Vagina (tissue), 2 donors: ENCODE measurements around the gene CFAP100. TPM values are rescaled to one million over a fixed set of nuclear protein-coding genes. Genes with fewer than 3 reads are reported as not detected.

Source experiments
- DNase-seq, 2 donors: peaks; one replicate each; pipeline ENCODE4 v3.0.0-alpha.2; 2017; ENCODE audit errors: extremely low spot score in 2 of 2
- H3K27ac ChIP-seq: fragments of 200-600 bp; sonication (generic); one replicate; pipeline ENCODE4 v1.5.1; 2019
- H3K27me3 ChIP-seq: fragments of 200-600 bp; sonication (generic); one replicate; pipeline ENCODE4 v1.5.1; 2019
- H3K36me3 ChIP-seq, 2 donors: fragments of 200-600 bp; sonication (generic); one replicate each; pipeline ENCODE4 v1.5.1; 2017 to 2019
- H3K4me1 ChIP-seq: fragments of 200-600 bp; sonication (generic); one replicate; pipeline ENCODE4 v1.5.1; 2019
- H3K4me3 ChIP-seq, 2 donors: fragments of 200-600 bp; sonication (generic); 1 replicate in 1 of 2; 2 replicates in 1 of 2; pipeline ENCODE4 v1.5.1; 2016 to 2019
- H3K9me3 ChIP-seq: fragments of 200-600 bp; sonication (generic); one replicate; pipeline ENCODE4 v1.5.1; 2019
- POLR2A ChIP-seq, 2 donors: fragments of 450-650 bp; IDR thresholded peaks; one replicate each; pipeline ENCODE4 v1.6.1; 2017; ENCODE audit warnings: antibody characterized with exemption in 2 of 2, mild to moderate bottlenecking in 2 of 2, moderate library complexity in 2 of 2
- POLR2AphosphoS5 ChIP-seq, 2 donors: sonication (generic); formaldehyde crosslinking; IDR thresholded peaks; one replicate each; pipeline ENCODE4 v1.9.0; 2017; ENCODE audit warnings: antibody characterized with exemption in 2 of 2, mild to moderate bottlenecking in 2 of 2, low read depth in 1 of 2; ENCODE audit not compliant: insufficient read depth in 1 of 2
- intact Hi-C: fragments of 100-400 bp; cut with DNase I; formaldehyde crosslinking; loops from one replicate; pipeline ENCODE4 v1.15.1; 2023
- total RNA-seq: library from RNA; depleted of rRNA; stranded (reverse); fragments of >200 nt; gene quantifications from one replicate; pipeline ENCODE4 v1.2.3, GENCODE V29; 2016
- TF ChIP-seq, protein P1 (sequence below), 3 experiments: fragments of 450-650 bp in 2 of 3; fragments of 200-600 bp in 1 of 3; sonication (generic) in 1 of 3; IDR thresholded peaks; one replicate each; pipeline ENCODE4 v1.5.1; 2017 to 2019; ENCODE audit warnings: antibody characterized with exemption in 3 of 3, mild to moderate bottlenecking in 2 of 3, moderate library complexity in 2 of 3

The CFAP100 gene
- total RNA-seq, 1 donor from 2014 or later = not detected

DNA sequence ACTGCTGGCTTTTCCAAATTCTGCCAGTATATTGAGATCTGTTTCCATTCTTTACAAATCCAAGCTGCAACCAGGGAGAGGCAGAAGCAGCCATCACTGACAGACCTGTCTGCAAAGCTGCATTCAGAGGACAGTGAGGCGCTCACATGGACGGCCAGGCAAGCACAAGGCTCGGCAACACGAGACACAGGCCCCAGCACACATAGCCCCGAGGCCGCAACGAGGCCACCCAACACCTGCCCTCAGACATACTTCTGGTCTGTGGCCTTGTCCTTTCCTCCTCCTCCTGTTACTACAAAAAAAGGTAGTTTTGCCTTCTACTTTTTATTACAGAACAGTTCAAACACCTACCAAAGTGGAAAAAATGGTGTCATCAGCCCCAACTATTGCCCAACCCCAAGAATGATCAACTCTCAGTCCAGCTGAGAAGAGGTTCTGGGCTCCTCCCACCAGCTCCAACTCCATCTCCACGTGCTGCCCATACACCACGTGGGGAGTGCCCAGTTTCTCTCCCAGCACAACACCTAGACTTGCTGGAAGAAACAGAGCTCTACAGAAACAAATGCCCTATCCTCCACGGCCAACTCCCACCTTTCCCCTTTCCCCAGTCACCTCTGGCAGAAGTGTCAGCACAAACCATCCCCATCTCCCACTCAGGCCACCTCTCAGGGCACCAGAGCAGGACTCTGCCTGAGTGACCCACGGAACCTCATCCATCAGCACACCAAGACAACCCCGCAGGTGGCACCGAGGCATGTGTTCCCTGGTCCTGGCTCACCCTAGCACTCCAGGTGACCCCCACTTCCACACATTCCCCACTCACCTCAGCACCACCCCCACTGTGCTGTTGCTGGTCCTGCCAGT, 73.6 kb downstream of the CFAP100 start:
- Histone ChIP-seq H3K4me1 (peaks cover 32% of the 10 kb centered on the region), H3K27me3 (no peaks in the 10 kb centered on the region), H3K27ac (no peak overlapping the region), H3K36me3 (peaks cover 5 to 78% of the 10 kb centered on the region in 2 donors), H3K9me3 (no peaks in the 10 kb centered on the region), H3K4me3 (no peak overlapping the region)
- no peak for TF ChIP-seq POLR2A (IDR thresholded peaks at IDR 0.05)
- TF ChIP-seq, protein P1, sequence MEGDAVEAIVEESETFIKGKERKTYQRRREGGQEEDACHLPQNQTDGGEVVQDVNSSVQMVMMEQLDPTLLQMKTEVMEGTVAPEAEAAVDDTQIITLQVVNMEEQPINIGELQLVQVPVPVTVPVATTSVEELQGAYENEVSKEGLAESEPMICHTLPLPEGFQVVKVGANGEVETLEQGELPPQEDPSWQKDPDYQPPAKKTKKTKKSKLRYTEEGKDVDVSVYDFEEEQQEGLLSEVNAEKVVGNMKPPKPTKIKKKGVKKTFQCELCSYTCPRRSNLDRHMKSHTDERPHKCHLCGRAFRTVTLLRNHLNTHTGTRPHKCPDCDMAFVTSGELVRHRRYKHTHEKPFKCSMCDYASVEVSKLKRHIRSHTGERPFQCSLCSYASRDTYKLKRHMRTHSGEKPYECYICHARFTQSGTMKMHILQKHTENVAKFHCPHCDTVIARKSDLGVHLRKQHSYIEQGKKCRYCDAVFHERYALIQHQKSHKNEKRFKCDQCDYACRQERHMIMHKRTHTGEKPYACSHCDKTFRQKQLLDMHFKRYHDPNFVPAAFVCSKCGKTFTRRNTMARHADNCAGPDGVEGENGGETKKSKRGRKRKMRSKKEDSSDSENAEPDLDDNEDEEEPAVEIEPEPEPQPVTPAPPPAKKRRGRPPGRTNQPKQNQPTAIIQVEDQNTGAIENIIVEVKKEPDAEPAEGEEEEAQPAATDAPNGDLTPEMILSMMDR (IDR thresholded peaks at IDR 0.05) = no peak
- TF ChIP-seq POLR2AphosphoS5 (IDR thresholded peaks at IDR 0.05; ENCODE audit: insufficient read depth in 1 of 2, low read depth in 1 of 2) = no peak
- no peak for DNase-seq
- intact Hi-C loops = no loop called here

DNA sequence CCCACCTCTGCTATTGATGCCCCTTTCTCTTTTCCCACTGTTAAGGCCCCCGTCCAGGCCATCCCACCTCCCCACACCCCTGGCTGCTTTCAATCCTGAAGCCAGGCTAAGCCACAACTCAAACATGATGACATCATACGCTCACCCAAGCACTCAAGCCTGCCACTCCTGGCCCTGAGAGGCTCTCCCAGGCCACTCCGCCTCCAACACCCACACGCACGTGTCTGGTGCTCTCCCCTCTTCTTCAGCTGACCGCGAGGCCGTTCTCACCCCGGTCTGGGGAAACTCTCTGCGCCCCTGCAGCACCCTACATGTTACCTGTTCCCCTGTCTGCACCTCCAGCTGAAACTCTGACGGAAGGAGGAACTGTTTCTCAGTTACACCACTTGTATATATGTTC, 74.8 kb downstream of the CFAP100 start:
- intact Hi-C loops = no loop called here
- no peak for DNase-seq
- Histone ChIP-seq H3K4me1 (peaks cover 45% of the 10 kb centered on the region), H3K27me3 (no peaks in the 10 kb centered on the region), H3K4me3 (no peak overlapping the region), H3K9me3 (no peaks in the 10 kb centered on the region), H3K27ac (no peak overlapping the region), H3K36me3 (peaks cover 5 to 66% of the 10 kb centered on the region in 2 donors)
- no peak for TF ChIP-seq POLR2A (IDR thresholded peaks at IDR 0.05)
- TF ChIP-seq, protein P1 (IDR thresholded peaks at IDR 0.05) = no peak
- no peak for TF ChIP-seq POLR2AphosphoS5 (IDR thresholded peaks at IDR 0.05; ENCODE audit: insufficient read depth in 1 of 2, low read depth in 1 of 2)

DNA sequence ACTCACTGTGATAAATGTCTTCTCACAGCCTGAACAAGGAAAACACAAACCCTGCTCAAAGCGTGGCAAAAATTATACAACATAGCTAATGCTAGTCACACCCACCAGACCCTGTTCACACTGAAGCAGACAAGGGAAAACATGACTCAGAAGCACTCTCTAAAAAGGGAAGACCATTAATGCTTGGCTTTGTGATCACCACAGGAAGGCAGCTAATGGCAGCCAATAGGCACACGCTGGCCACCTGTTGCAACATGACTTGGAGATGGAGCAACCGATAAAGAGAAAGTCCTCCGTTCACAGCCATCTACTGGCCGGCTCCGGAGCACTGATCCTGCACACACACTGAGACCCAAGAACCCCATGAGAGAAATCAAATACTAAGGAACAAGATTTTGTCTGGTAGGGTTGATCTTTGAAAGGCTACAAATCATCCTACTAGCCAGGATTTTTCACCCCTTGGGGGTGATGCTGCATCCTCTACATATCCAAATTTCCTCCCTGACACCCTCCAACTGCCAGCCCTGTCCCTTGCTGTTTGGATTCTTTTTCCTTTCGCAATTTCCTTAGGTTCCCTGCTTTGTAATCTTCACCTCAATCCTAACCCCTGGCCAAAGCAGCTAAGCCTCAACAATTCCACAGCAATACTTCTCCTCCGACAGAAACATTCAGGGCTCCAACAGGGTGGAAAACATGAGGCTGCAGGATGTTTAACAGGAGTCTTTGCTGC, 77.7 kb downstream of the CFAP100 start:
- intact Hi-C loops = loop anchor here (10.0 kb wide), 1 partner anchor 118 kb away; the partner anchor contains the start of gene KLF15
- H3K36me3 ChIP-seq = peaks cover 5 to 39% of the 10 kb centered on the region in 2 donors
- no peaks in the 10 kb centered on the region for H3K27me3 ChIP-seq
- peak overlapping the region; percentile 29 for H3K27ac ChIP-seq
- peak overlapping the region; percentile 9 to 88 for H3K4me3 ChIP-seq
- TF ChIP-seq POLR2A (IDR thresholded peaks at IDR 0.05) = no peak
- TF ChIP-seq, protein P1 (IDR thresholded peaks at IDR 0.05) = no peak
- peak in 1 of 2 donors; percentile 93 for TF ChIP-seq POLR2AphosphoS5 (IDR thresholded peaks at IDR 0.05; ENCODE audit: insufficient read depth in 1 of 2, low read depth in 1 of 2)
- no peaks in the 10 kb centered on the region for H3K9me3 ChIP-seq
- peaks cover 51% of the 10 kb centered on the region for H3K4me1 ChIP-seq
- peak in 1 of 2 donors; percentile 91 for DNase-seq

DNA sequence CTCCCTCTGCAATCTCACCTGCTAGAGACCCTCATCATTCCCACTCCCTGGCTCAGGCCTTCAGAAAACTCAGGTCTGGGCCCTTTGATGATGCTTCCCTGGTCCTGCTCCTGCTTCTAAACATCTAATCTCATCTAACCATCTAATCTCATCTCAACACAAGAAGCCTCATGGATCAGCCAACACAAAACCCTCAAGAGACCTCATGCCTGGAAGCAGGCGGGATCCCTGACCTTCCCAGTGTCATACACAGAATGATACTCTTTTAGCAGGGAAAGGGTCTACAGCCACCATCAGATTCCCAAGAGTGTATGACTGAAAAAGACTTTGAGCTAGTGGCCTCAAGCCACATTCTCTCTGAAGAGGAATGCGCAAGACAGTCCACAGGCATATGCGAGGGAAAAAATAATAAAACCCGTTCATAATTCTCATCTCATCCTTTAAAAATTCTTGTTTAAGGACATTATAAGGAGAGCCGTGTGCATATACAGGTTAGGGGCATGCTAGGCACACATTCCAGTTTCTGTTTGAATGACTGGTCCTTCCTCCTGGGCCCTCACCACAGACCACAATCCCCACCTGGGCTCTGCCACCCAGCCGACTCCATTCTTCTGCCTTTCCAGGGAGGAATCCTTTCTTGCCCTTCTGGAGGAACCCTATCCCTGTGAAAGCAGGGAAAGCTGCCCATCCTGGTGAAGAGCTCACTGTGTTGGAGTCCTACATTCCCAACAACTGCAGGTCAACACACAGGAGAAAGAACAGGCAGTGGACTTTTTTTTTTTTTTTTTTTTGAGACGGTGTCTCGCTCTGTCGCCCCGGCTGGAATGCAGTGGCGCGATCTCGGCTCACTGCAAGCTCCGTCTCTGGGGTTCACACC, 78.8 kb downstream of the CFAP100 start:
- Histone ChIP-seq H3K27ac (no peak overlapping the region), H3K4me1 (peaks cover 51% of the 10 kb centered on the region), H3K9me3 (no peaks in the 10 kb centered on the region), H3K36me3 (peaks cover 5 to 31% of the 10 kb centered on the region in 2 donors), H3K4me3 (peak overlapping the region; percentile 55 to 88), H3K27me3 (no peaks in the 10 kb centered on the region)
- no peak for DNase-seq
- intact Hi-C loops = loop anchor here (10.0 kb wide), 1 partner anchor 119 kb away; the partner anchor contains the start of gene KLF15
- TF ChIP-seq POLR2A (IDR thresholded peaks at IDR 0.05) (no peak), POLR2AphosphoS5 (IDR thresholded peaks at IDR 0.05; ENCODE audit: insufficient read depth in 1 of 2, low read depth in 1 of 2) (no peak)
- TF ChIP-seq, protein P1 (IDR thresholded peaks at IDR 0.05) = no peak
